ENCODE results near the gene SCAPER.
"Not testable (repeated sequence)": the region's sequence is repeated elsewhere in the genome, so short reads cannot be mapped to it uniquely, and the experiment has no call there.

SCAPER gene

DNA sequence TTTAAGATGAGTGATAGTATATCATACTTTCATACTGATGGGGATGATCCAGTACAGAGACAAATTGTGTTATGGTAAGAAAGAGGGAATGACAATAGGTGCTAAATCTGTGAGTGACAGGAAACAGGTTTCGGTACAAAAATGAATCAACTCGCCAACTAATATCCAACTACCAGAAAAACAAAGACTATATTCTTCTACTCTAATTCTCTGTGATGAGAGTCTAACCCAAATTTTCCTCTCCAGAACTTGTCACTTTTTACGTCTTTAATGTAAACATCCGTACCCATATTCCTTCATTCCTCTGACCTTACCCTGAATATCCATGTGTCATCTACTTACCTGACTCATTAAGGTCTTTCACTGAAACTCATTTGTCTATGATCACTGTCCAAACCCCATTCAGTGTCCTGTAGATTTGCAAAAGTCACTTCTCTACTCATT lies 39.6 kb downstream of the SCAPER start:
- no peaks in the 10 kb centered on the region for H3K9me3 ChIP-seq
- no peak for DNase-seq
- no peaks in the 10 kb centered on the region for H3K36me3 ChIP-seq
- no peaks in the 10 kb centered on the region for H3K27me3 ChIP-seq
- no peak overlapping the region for H3K4me3 ChIP-seq (ENCODE audit: low read depth, low read length)
- TF ChIP-seq, protein P1, sequence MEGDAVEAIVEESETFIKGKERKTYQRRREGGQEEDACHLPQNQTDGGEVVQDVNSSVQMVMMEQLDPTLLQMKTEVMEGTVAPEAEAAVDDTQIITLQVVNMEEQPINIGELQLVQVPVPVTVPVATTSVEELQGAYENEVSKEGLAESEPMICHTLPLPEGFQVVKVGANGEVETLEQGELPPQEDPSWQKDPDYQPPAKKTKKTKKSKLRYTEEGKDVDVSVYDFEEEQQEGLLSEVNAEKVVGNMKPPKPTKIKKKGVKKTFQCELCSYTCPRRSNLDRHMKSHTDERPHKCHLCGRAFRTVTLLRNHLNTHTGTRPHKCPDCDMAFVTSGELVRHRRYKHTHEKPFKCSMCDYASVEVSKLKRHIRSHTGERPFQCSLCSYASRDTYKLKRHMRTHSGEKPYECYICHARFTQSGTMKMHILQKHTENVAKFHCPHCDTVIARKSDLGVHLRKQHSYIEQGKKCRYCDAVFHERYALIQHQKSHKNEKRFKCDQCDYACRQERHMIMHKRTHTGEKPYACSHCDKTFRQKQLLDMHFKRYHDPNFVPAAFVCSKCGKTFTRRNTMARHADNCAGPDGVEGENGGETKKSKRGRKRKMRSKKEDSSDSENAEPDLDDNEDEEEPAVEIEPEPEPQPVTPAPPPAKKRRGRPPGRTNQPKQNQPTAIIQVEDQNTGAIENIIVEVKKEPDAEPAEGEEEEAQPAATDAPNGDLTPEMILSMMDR (IDR thresholded peaks at IDR 0.05; ENCODE audit: low read depth, low read length): no peak
- H3K4me1 ChIP-seq: no peaks in the 10 kb centered on the region

DNA sequence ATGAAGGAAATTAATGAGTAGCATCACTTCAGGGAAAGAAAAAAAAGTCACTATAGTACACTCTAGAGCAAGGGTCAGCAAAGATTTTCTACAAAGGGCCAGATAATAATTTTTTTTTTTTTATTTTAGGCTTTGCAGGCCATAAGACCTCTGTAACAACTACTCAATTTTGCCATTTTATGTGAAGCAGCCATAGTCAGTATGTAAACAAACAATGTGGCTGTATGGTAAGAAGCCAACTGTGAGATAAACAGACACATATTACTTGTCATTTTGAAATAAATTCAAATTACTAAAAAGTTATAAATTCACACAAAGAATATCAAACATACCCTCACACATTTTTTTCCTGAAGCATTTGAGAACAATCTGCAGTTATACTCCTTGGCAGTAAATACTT lies 40.6 kb downstream of the SCAPER start:
- no peaks in the 10 kb centered on the region for H3K36me3 ChIP-seq
- no peaks in the 10 kb centered on the region for H3K9me3 ChIP-seq
- H3K4me1 ChIP-seq: no peaks in the 10 kb centered on the region
- no peaks in the 10 kb centered on the region for H3K27me3 ChIP-seq
- no peak overlapping the region for H3K4me3 ChIP-seq (ENCODE audit: low read depth, low read length)
- no peak for DNase-seq
- TF ChIP-seq, protein P1 (IDR thresholded peaks at IDR 0.05; ENCODE audit: low read depth, low read length): no peak

DNA sequence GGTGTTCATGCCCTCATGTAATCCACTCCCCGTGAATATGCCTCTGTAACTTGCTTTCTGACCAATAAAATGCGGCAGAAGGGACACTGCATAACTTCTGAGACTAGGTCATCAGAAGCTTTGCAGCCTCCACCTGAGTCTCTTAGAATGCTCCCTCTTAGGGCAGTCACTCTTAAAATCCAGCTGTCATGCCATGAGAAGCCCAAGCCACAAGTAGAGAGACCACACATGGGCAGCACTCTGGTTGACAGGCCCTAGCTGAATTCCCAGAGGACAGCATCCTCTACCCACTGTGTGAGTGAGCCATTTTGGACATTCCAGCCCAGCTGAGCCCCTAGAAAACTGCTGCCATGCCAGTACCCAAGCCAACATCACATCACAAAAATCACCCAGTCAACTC lies 41.4 kb downstream of the SCAPER start:
- no peaks in the 10 kb centered on the region for H3K4me1 ChIP-seq
- H3K36me3 ChIP-seq: no peaks in the 10 kb centered on the region
- no peak overlapping the region for H3K4me3 ChIP-seq (ENCODE audit: low read depth, low read length)
- DNase-seq: no peak
- H3K9me3 ChIP-seq: no peaks in the 10 kb centered on the region
- H3K27me3 ChIP-seq: no peaks in the 10 kb centered on the region
- TF ChIP-seq, protein P1 (IDR thresholded peaks at IDR 0.05; ENCODE audit: low read depth, low read length): no peak

- no peaks in the 10 kb centered on the region for H3K36me3 ChIP-seq
- no peak for DNase-seq
- no peaks in the 10 kb centered on the region for H3K9me3 ChIP-seq
- no peaks in the 10 kb centered on the region for H3K27me3 ChIP-seq
- no peaks in the 10 kb centered on the region for H3K4me1 ChIP-seq
- H3K4me3 ChIP-seq (ENCODE audit: low read depth, low read length): no peak overlapping the region
- TF ChIP-seq, protein P1 (IDR thresholded peaks at IDR 0.05; ENCODE audit: low read depth, low read length): no peak
Measured at GRCh38 chr15:76863123-76863522, 42.0 kb downstream of the SCAPER start.

DNA sequence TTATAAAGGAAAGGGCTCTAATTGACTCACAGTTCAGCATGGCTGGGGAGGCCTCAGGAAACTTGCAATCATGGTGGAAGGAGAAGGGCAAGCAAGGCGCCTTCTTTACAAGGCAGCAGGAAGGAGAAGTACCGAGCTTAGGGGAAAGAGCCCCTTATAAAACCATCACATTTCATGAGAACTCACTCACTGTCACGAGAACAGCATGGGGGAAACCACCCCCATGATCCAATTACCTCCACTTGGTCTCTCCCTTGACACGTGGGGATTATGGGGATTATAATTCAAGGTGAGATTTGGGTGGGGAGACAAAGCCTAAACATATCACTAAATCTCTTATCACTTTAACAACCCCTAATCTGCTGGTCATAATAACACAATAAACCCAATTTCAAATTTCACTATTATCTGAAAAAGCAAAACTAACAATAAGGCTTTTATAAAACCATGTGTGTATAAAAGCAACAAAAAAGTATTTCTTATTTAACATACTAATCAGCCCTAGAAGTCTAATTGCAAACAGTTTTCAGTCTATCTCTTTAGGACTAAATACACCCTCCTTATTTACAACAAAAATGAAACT lies 43.2 kb downstream of the SCAPER start:
- H3K9me3 ChIP-seq: no peaks in the 10 kb centered on the region
- no peak for DNase-seq
- H3K36me3 ChIP-seq: no peaks in the 10 kb centered on the region
- TF ChIP-seq, protein P1 (IDR thresholded peaks at IDR 0.05; ENCODE audit: low read depth, low read length): no peak
- H3K4me1 ChIP-seq: no peaks in the 10 kb centered on the region
- no peak overlapping the region for H3K4me3 ChIP-seq (ENCODE audit: low read depth, low read length)
- no peaks in the 10 kb centered on the region for H3K27me3 ChIP-seq

DNA sequence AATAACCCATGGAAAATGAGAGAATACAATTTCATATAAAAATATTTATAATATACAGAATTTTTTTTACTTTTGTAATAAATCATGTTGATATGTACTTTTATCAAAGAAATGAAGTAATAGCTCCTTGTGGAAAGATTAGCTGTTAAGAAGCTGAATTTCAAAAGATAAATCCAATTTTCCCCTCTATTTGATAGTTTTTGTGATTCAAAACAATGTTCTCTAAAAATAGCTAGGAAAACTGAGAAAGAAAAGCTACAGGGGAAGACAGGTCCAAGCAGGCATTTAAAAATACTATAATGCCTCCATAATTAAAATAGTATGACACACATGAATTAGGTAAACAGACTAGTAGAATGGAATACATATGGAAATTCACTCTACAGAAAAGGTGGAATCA lies 44.9 kb downstream of the SCAPER start:
- peaks cover 3% of the 10 kb centered on the region; the same call in 1 of the 2 replicates for H3K36me3 ChIP-seq
- H3K4me3 ChIP-seq (ENCODE audit: low read depth, low read length): no peak overlapping the region
- no peak for DNase-seq
- no peaks in the 10 kb centered on the region for H3K27me3 ChIP-seq
- H3K9me3 ChIP-seq: no peaks in the 10 kb centered on the region
- TF ChIP-seq, protein P1 (IDR thresholded peaks at IDR 0.05; ENCODE audit: low read depth, low read length): no peak
- no peaks in the 10 kb centered on the region for H3K4me1 ChIP-seq

DNA sequence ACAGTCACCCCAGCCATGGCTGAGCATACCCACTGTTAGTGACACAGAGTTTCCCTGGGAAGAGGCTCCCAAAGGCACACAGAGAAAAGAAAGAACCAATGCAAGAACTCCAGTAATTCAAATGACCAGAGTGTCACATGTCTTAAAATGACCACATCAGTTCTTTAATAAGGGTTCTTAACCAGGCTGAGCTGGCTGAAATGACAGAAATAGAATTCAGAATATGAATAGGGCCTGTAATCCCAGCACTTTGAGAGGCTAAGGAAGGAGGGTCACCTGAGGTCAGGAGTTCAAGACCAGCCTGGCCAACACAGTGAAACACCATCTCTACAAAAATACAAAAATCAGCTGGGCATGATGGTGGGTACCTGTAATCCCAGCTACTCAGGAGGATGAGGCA lies 54.8 kb downstream of the SCAPER start:
- not testable (repeated sequence) for H3K27me3 ChIP-seq; H3K9me3 ChIP-seq; H3K4me3 ChIP-seq (ENCODE audit: low read depth, low read length); H3K4me1 ChIP-seq; H3K36me3 ChIP-seq; DNase-seq

All from BE2C (cell line).